ENCODE measurements around the gene MCEE.

MCEE gene

DNA sequence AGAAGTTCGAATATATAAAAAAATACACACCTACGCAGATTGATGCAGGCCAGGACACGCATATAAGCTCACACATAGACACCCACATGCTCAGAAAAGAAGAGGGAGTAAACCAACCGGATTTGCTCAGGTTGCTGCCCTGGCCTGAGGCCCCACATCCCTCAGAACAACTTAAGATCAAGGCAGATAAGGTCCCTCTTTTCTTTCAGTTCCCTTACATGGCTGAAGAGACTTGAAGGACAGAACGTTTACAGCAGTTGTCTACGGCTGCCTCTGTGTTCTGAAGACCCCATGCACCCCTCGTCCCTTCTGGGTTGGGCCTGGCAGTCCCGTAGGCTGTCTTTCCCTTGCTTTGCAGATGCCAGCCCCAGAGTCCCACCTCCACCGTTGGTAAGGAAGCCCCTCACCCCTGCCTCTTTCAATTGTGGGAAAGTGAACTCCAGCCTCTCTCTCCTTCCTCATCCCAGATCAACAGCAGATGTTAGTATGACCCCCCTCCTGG is 65.9 kb downstream of the MCEE start:
- peaks cover 6% of the 10 kb centered on the region for H3K27me3 ChIP-seq (ENCODE audit: low read depth, low read length)
- no peak overlapping the region for H3K4me3 ChIP-seq (ENCODE audit: low read depth in 1 of 2, low read length in 2 of 2)
- H3K36me3 ChIP-seq (ENCODE audit: control insufficient read depth in 1 of 2, insufficient read depth in 2 of 2, low read length in 2 of 2): peaks cover 0 to 16% of the 10 kb centered on the region in 2 donors
- peak overlapping the region; percentile 22 for H3K27ac ChIP-seq (ENCODE audit: low read length)
- peaks cover 0 to 8% of the 10 kb centered on the region in 2 donors for H3K4me1 ChIP-seq (ENCODE audit: control insufficient read depth in 1 of 2, insufficient read depth in 2 of 2, low read length in 2 of 2)
- H3K9me3 ChIP-seq (ENCODE audit: control insufficient read depth in 1 of 2, low read length in 2 of 2): no peaks in the 10 kb centered on the region

DNA sequence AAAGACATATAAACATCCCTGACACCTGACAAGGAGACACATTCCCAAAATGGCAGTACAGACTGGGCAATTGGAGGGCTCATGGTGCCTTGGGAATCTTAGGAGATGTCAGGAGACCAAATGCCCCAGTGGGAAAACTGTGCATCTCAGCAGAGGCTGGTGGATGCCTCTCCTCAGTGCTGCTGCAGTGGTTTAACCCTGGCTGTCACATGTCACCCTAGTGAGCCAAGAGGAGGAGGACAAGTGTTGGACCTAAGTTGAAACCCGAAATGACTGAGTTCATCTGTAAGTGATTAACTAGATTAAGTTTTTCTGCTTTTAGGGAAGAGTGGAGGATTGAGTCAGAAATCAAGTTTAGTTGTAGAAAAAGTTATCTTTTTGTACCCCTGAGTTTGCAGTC is 66.8 kb downstream of the MCEE start:
- peaks cover 6% of the 10 kb centered on the region for H3K27me3 ChIP-seq (ENCODE audit: low read depth, low read length)
- H3K4me3 ChIP-seq (ENCODE audit: low read depth in 1 of 2, low read length in 2 of 2): no peak overlapping the region
- peaks cover 0 to 7% of the 10 kb centered on the region in 2 donors for H3K36me3 ChIP-seq (ENCODE audit: control insufficient read depth in 1 of 2, insufficient read depth in 2 of 2, low read length in 2 of 2)
- no peak overlapping the region for H3K27ac ChIP-seq (ENCODE audit: low read length)
- H3K4me1 ChIP-seq (ENCODE audit: control insufficient read depth in 1 of 2, insufficient read depth in 2 of 2, low read length in 2 of 2): peaks cover 0 to 6% of the 10 kb centered on the region in 2 donors
- H3K9me3 ChIP-seq (ENCODE audit: control insufficient read depth in 1 of 2, low read length in 2 of 2): no peaks in the 10 kb centered on the region

GRCh38 chr2:71060871-71061270 is 69.2 kb downstream of the MCEE start:
- peaks cover 6% of the 10 kb centered on the region for H3K27me3 ChIP-seq (ENCODE audit: low read depth, low read length)
- no peak overlapping the region for H3K27ac ChIP-seq (ENCODE audit: low read length)
- no peaks in the 10 kb centered on the region for H3K36me3 ChIP-seq (ENCODE audit: control insufficient read depth in 1 of 2, insufficient read depth in 2 of 2, low read length in 2 of 2)
- H3K4me1 ChIP-seq (ENCODE audit: control insufficient read depth in 1 of 2, insufficient read depth in 2 of 2, low read length in 2 of 2): peaks cover 0 to 6% of the 10 kb centered on the region in 2 donors
- H3K4me3 ChIP-seq (ENCODE audit: low read depth in 1 of 2, low read length in 2 of 2): no peak overlapping the region
- no peaks in the 10 kb centered on the region for H3K9me3 ChIP-seq (ENCODE audit: control insufficient read depth in 1 of 2, low read length in 2 of 2)

GRCh38 chr2:71060211-71060610 is 69.8 kb downstream of the MCEE start:
- Histone ChIP-seq H3K4me3 (ENCODE audit: low read depth in 1 of 2, low read length in 2 of 2) (no peak overlapping the region), H3K27me3 (ENCODE audit: low read depth, low read length) (peaks cover 6% of the 10 kb centered on the region), H3K36me3 (ENCODE audit: control insufficient read depth in 1 of 2, insufficient read depth in 2 of 2, low read length in 2 of 2) (no peaks in the 10 kb centered on the region), H3K9me3 (ENCODE audit: control insufficient read depth in 1 of 2, low read length in 2 of 2) (no peaks in the 10 kb centered on the region), H3K4me1 (ENCODE audit: control insufficient read depth in 1 of 2, insufficient read depth in 2 of 2, low read length in 2 of 2) (peaks cover 0 to 6% of the 10 kb centered on the region in 2 donors), H3K27ac (ENCODE audit: low read length) (no peak overlapping the region)
